A549 (cell line): ENCODE measurements around the gene CDC42EP4. TPM values are rescaled to one million over a fixed set of nuclear protein-coding genes. Genes with fewer than 3 reads are reported as not detected.
A peak's percentile ranks its signal among the peaks of the same experiment; 100 is the strongest.

Experiments used
- ATAC-seq, 2 experiments: fragments of 200-7000 bp in 1 of 2; fragments of >200 bp in 1 of 2; cut with Nextera tagmentation in 1 of 2; cut with Tn5 transposase in 1 of 2; 3 replicates each; pipeline versions ENCODE4 v1.8.0 to v1.9.1; 2018 to 2020; ENCODE audit warnings: mild to moderate bottlenecking in 1 of 2, moderate library complexity in 1 of 2
- CTCF ChIA-PET: fragments of 300-600 bp; sonication (Branson Sonifier 250); formaldehyde crosslinking; extraction: SDS; loops from one replicate; lab custom pipeline; 2021; ENCODE audit warnings: antibody characterized with exemption, inconsistent platforms; lab: Yijun Ruan, JAX
- POLR2A ChIA-PET: fragments of 350-600 bp; formaldehyde crosslinking; extraction: SDS; loops from one replicate; lab custom pipeline; 2021; ENCODE audit warnings: antibody characterized with exemption, inconsistent platforms; lab: Yijun Ruan, JAX
- DNase-seq, 2 experiments: peaks; one replicate each; pipeline versions ENCODE4 v3.0.0 to v3.0.0-alpha.2; 2011 to 2016; ENCODE audit warnings: low read depth in 1 of 2, low spot score in 1 of 2
- FAIRE-seq: peaks from 2 replicates; lab custom pipeline; 2011; peaks lifted over from hg19 to GRCh38; lab: Jason Lieb, UNC
- H3K27ac ChIP-seq, 2 experiments: fragments of >200 bp; sonication (Bioruptor Twin); formaldehyde crosslinking; 3 replicates each; pipeline ENCODE4 v1.5.1; 2016 to 2017
- H3K4me1 ChIP-seq: fragments of >200 bp; sonication (Bioruptor Twin); formaldehyde crosslinking; 3 replicates; pipeline ENCODE4 v1.6.1; 2016
- H3K4me2 ChIP-seq: fragments of >200 bp; sonication (Bioruptor Twin); formaldehyde crosslinking; 3 replicates; pipeline ENCODE4 v1.6.1; 2016
- H3K4me3 ChIP-seq: fragments of >200 bp; sonication (Bioruptor Twin); formaldehyde crosslinking; 3 replicates; pipeline ENCODE4 v1.5.1; 2016
- H3K9me3 ChIP-seq: fragments of >200 bp; sonication (Bioruptor Twin); formaldehyde crosslinking; 3 replicates; pipeline ENCODE4 v1.6.1; 2016
- ATOH8 ChIP-seq: fragments of 250-450 bp; sonication (Bioruptor Pico); IDR thresholded peaks from 2 replicates; pipeline ENCODE4 v1.5.0; 2020; ENCODE audit warnings: low read depth, mild to moderate bottlenecking, moderate library complexity
- BHLHE40 ChIP-seq: IDR thresholded peaks from 2 replicates; pipeline ENCODE4 v1.6.1; 2012; ENCODE audit warnings: low read depth, low read length, inconsistent platforms
- CBX2 ChIP-seq: fragments of 200-600 bp; sonication (generic); IDR thresholded peaks from 2 replicates; pipeline ENCODE4 v1.6.1; 2016; ENCODE audit warnings: low read depth, mild to moderate bottlenecking, borderline replicate concordance
- CBX8 ChIP-seq: fragments of 200-600 bp; sonication (generic); IDR thresholded peaks from 2 replicates; pipeline ENCODE4 v1.6.1; 2016
- CEBPB ChIP-seq, 2 experiments: fragments of >200 bp in 1 of 2; sonication (Bioruptor Twin) in 1 of 2; formaldehyde crosslinking in 1 of 2; IDR thresholded peaks; 2 replicates each; pipeline ENCODE4 v1.6.1; 2012 to 2016
- CHD4 ChIP-seq: fragments of 200-600 bp; sonication (generic); IDR thresholded peaks from 2 replicates; pipeline ENCODE4 v1.6.1; 2016; ENCODE audit warnings: antibody characterized with exemption, mild to moderate bottlenecking, borderline replicate concordance
- CTCF ChIP-seq: fragments of >200 bp; sonication (Bioruptor Twin); formaldehyde crosslinking; IDR thresholded peaks from 3 replicates; pipeline ENCODE4 v1.5.1; 2016
- E2F6 ChIP-seq: IDR thresholded peaks from 2 replicates; pipeline ENCODE4 v1.6.1; 2012; ENCODE audit warnings: low read depth, borderline replicate concordance
- EHMT2 ChIP-seq: fragments of 200-600 bp; sonication (generic); IDR thresholded peaks from 2 replicates; pipeline ENCODE4 v1.6.1; 2016; ENCODE audit warnings: antibody characterized with exemption, low read depth, mild to moderate bottlenecking, moderate library complexity
- FOSB ChIP-seq: fragments of 250-450 bp; sonication (Bioruptor Pico); IDR thresholded peaks from 2 replicates; pipeline ENCODE4 v1.5.0; 2020; ENCODE audit warnings: mild to moderate bottlenecking, moderate library complexity
- GATA3 ChIP-seq: IDR thresholded peaks from 2 replicates; pipeline ENCODE4 v1.6.1; 2012; ENCODE audit warnings: borderline replicate concordance
- HDAC2 ChIP-seq: fragments of 200-600 bp; sonication (generic); IDR thresholded peaks from 2 replicates; pipeline ENCODE4 v1.6.1; 2016
- HES2 ChIP-seq: fragments of >200 bp; sonication (Bioruptor Twin); formaldehyde crosslinking; IDR thresholded peaks from 2 replicates; pipeline ENCODE4 v1.6.1; 2016
- HOXB5 ChIP-seq: fragments of 250-450 bp; sonication (Bioruptor Pico); IDR thresholded peaks from 2 replicates; pipeline ENCODE4 v1.5.0; 2020; ENCODE audit warnings: mild to moderate bottlenecking, moderate library complexity
- KDM5A ChIP-seq: fragments of 200-600 bp; sonication (generic); IDR thresholded peaks from 2 replicates; pipeline ENCODE4 v1.6.1; 2016; ENCODE audit warnings: antibody characterized with exemption, mild to moderate bottlenecking
- MAFK ChIP-seq: fragments of 450-650 bp; IDR thresholded peaks from 2 replicates; pipeline ENCODE4 v1.6.1; 2014; ENCODE audit not compliant: partially characterized antibody
- MAX ChIP-seq: IDR thresholded peaks from 2 replicates; pipeline ENCODE4 v1.6.1; 2012
- MYC ChIP-seq: IDR thresholded peaks from 2 replicates; pipeline ENCODE4 v1.6.1; 2012; ENCODE audit warnings: mild to moderate bottlenecking, inconsistent platforms, low read length, improper control_type of control experiment, borderline replicate concordance
- PHF8 ChIP-seq: fragments of 200-600 bp; sonication (generic); IDR thresholded peaks from 2 replicates; pipeline ENCODE4 v1.6.1; 2016; ENCODE audit warnings: low read depth, mild to moderate bottlenecking, antibody characterized with exemption, moderate library complexity, borderline replicate concordance
- RAD21 ChIP-seq, 2 experiments: fragments of >200 bp in 1 of 2; sonication (Bioruptor Twin) in 1 of 2; formaldehyde crosslinking in 1 of 2; IDR thresholded peaks in 1 of 2; conservative IDR thresholded peaks in 1 of 2; 2 replicates in 1 of 2; 3 replicates in 1 of 2; pipeline ENCODE4 v1.6.1; 2012 to 2018; ENCODE audit warnings: inconsistent platforms in 1 of 2
- RARB ChIP-seq: fragments of 250-450 bp; sonication (Bioruptor Pico); IDR thresholded peaks from 2 replicates; pipeline ENCODE4 v1.8.0; 2021; ENCODE audit warnings: mild to moderate bottlenecking, moderate library complexity
- RCOR1 ChIP-seq: fragments of 150-350 bp; IDR thresholded peaks from 2 replicates; pipeline ENCODE4 v1.6.1; 2014; ENCODE audit warnings: antibody characterized with exemption, low read length, low read depth
- SMC3 ChIP-seq: fragments of >200 bp; sonication (Bioruptor Twin); formaldehyde crosslinking; IDR thresholded peaks from 3 replicates; pipeline ENCODE4 v1.6.1; 2018; ENCODE audit warnings: inconsistent platforms
- TFCP2L1 ChIP-seq: fragments of 250-450 bp; sonication (Bioruptor Pico); IDR thresholded peaks from 2 replicates; pipeline ENCODE4 v1.5.0; 2021; ENCODE audit warnings: mild to moderate bottlenecking
- TP53 ChIP-seq: fragments of 250-450 bp; sonication (Bioruptor Pico); IDR thresholded peaks from 2 replicates; pipeline ENCODE4 v1.5.0; 2021; ENCODE audit warnings: mild to moderate bottlenecking, moderate library complexity
- ZC3H11A ChIP-seq: fragments of 450-650 bp; IDR thresholded peaks from 2 replicates; pipeline ENCODE4 v1.6.1; 2014; ENCODE audit warnings: antibody characterized with exemption, mild to moderate bottlenecking
- WGBS: methylation state at CpG from one replicate; pipeline ENCODE4 v1.1.6; 2017; ENCODE audit errors: missing lambda C conversion rate; 5-methylcytosine and 5-hydroxymethylcytosine counted together
- polyA plus RNA-seq, 4 experiments: library from polyadenylated mRNA; depleted of rRNA in 3 of 4; stranded (reverse); fragments of >200 nt; fragmentation: RNase III in 1 of 4; extraction: RNeasy Plus Mini Kit Qiagen cat#74134 plus additional on column Dnase treatment in 1 of 4; gene quantifications; 2 replicates in 3 of 4; 3 replicates in 1 of 4; pipeline ENCODE4 v1.2.3, GENCODE V29; 2011 to 2017

The CDC42EP4 gene
- polyA plus RNA-seq, 2 of the 4 experiments (the other 2 are of a cell fraction) = 33.8 to 65.7 TPM

GRCh38 chr17:73256220-73256619 is 55.6 kb downstream of the CDC42EP4 start:
- no peaks in the 10 kb centered on the region for H3K9me3 ChIP-seq

GRCh38 chr17:73255671-73256181 is 56.1 kb downstream of the CDC42EP4 start:
- TF ChIP-seq RARB (CRISPR knock-in tag) = no peak
- no peak for TF ChIP-seq MYC
- TF ChIP-seq SMC3 = peak; percentile 100
- TF ChIP-seq HES2 = no peak
- peak; percentile 59; the same call in 1 of the 2 replicates for TF ChIP-seq GATA3
- no peak for TF ChIP-seq BHLHE40
- TF ChIP-seq MAFK = peak; percentile 20
- TF ChIP-seq ZC3H11A = no peak
- peak; percentile 100 for TF ChIP-seq RAD21 (conservative IDR thresholded peaks at IDR 0.05 in 1 of 2, IDR thresholded peaks at IDR 0.05 in 1 of 2)
- no peak for TF ChIP-seq ATOH8 (CRISPR knock-in tag)
- no peak for TF ChIP-seq FOSB (CRISPR knock-in tag)
- TF ChIP-seq CTCF = peak; percentile 100
- TF ChIP-seq TFCP2L1 (CRISPR knock-in tag) = no peak
- ChIA-PET POLR2A (no interaction called here), CTCF (interaction anchor here (0.5 to 24.4 kb wide), 79 partner anchors 9 to 944 kb away, joined by 3 to 975 read pairs (median 5); partner anchors contain the start of genes CDC42EP4 and COG1)
- peak overlapping the region in 1 of 2 experiments; percentile 11; a peak in 1 of 6 replicates for H3K27ac ChIP-seq
- DNase-seq (peak; percentile 62 to 74), ATAC-seq (peak; percentile 82 to 90), FAIRE-seq (peak; percentile 94)
- H3K9me3 ChIP-seq = no peaks in the 10 kb centered on the region
- 1% methylated on average over 8 of the region's 8 CpGs for WGBS
- H3K4me3 ChIP-seq = no peak overlapping the region
- H3K4me2 ChIP-seq = no peak overlapping the region
- no peaks in the 10 kb centered on the region for H3K4me1 ChIP-seq

More at GRCh38 chr17:73256220-73256619, 55.6 kb downstream of the CDC42EP4 start:
- H3K4me3 ChIP-seq = no peak overlapping the region
- no peak for TF ChIP-seq FOSB (CRISPR knock-in tag)
- TF ChIP-seq CBX2 = no peak
- TF ChIP-seq, all 56 proteins: peak for 0
- H3K27ac ChIP-seq = peak overlapping the region in 1 of 2 experiments; percentile 11; a peak in 1 of 6 replicates
- no peaks in the 10 kb centered on the region for H3K4me1 ChIP-seq
- no peak overlapping the region for H3K4me2 ChIP-seq
- ATAC-seq = peak in 1 of 2 experiments; percentile 10; a peak in 2 of 6 replicates
- WGBS = 83% methylated on average over 3 of the region's 3 CpGs
- ChIA-PET CTCF (interaction anchor here (0.7 to 24.4 kb wide), 43 partner anchors 10 to 943 kb away, joined by 3 to 975 read pairs (median 6); partner anchors contain the start of genes CDC42EP4 and COG1), POLR2A (no interaction called here)
- DNase-seq = no peak
- no peak for FAIRE-seq

GRCh38 chr17:73251871-73252270 is 59.9 kb downstream of the CDC42EP4 start:
- 76% methylated on average over 8 of the region's 8 CpGs for WGBS
- Histone ChIP-seq H3K4me2 (no peak overlapping the region), H3K9me3 (no peaks in the 10 kb centered on the region), H3K4me3 (no peak overlapping the region), H3K27ac (no peak overlapping the region), H3K4me1 (no peaks in the 10 kb centered on the region)
- DNase-seq (no peak), ATAC-seq (no peak), FAIRE-seq (no peak)
- TF ChIP-seq MAX (no peak), RARB (CRISPR knock-in tag) (no peak), TP53 (no peak), E2F6 (no peak), CHD4 (no peak), RAD21 (conservative IDR thresholded peaks at IDR 0.05 in 1 of 2, IDR thresholded peaks at IDR 0.05 in 1 of 2) (no peak), HES2 (no peak), PHF8 (no peak), RCOR1 (no peak), CEBPB (IDR thresholded peaks at IDR 0.05) (no peak), CBX8 (no peak), HDAC2 (no peak), ATOH8 (CRISPR knock-in tag) (no peak), EHMT2 (no peak), FOSB (CRISPR knock-in tag) (no peak), KDM5A (no peak), HOXB5 (CRISPR knock-in tag) (no peak)
- ChIA-PET CTCF (interaction anchor here (1.1 to 24.4 kb wide), 6 partner anchors 15 to 692 kb away, joined by 3 to 975 read pairs (median 38); no protein-coding TSS in a partner anchor), POLR2A (interaction anchor here (0.6 kb wide), 1 partner anchor 383 kb away, joined by 5 read pairs; no protein-coding TSS in a partner anchor)
